ENCODE data around the gene MERTK.

- TF ChIP-seq CTCF (IDR thresholded peaks at IDR 0.05) (no peak), USF1 (IDR thresholded peaks at IDR 0.05; ENCODE audit: borderline replicate concordance, low read depth) (no peak), TAF1 (IDR thresholded peaks at IDR 0.05; ENCODE audit: borderline replicate concordance, low read depth, low read length) (no peak), MAX (IDR thresholded peaks at IDR 0.05; ENCODE audit: low read depth) (no peak)
Observed at GRCh38 chr2:112021781-112022231, 123.4 kb downstream of the MERTK start.

Measured in SK-N-SH (cell line).